ENCODE measurements around the gene SH2D4B. TPM values are rescaled to one million over a fixed set of nuclear protein-coding genes. Genes with fewer than 3 reads are reported as not detected.

SH2D4B gene
- polyA plus RNA-seq, 1 donor from 2014 or later: 1.4 TPM

- no peak overlapping the region for H3K4me2 ChIP-seq (ENCODE audit: low read length)
- no peak overlapping the region for H3K4me3 ChIP-seq (ENCODE audit: low read length)
- H3K79me2 ChIP-seq (replicated peaks; ENCODE audit: insufficient read depth, low read length): no peaks in the 10 kb centered on the region
- H3K9ac ChIP-seq (ENCODE audit: low read length): no peak overlapping the region
- no peaks in the 10 kb centered on the region for H3K36me3 ChIP-seq (ENCODE audit: insufficient read depth, low read length)
- H4K20me1 ChIP-seq (ENCODE audit: insufficient read depth): no peaks in the 10 kb centered on the region
- no peaks in the 10 kb centered on the region for H3K9me2 ChIP-seq (ENCODE audit: insufficient read depth, low read length)
- no peak overlapping the region for H2AFZ ChIP-seq (ENCODE audit: low read depth, low read length)
- no peaks in the 10 kb centered on the region for H3F3A ChIP-seq (ENCODE audit: insufficient read depth, low read length, poor library complexity, severe bottlenecking)
- H3K9me3 ChIP-seq (ENCODE audit: low read length): no peaks in the 10 kb centered on the region
- TF ChIP-seq REST (IDR thresholded peaks at IDR 0.05; ENCODE audit: borderline replicate concordance): no peak
- no peak for TF ChIP-seq POLR2AphosphoS5 (IDR thresholded peaks at IDR 0.05)
- no peak overlapping the region for H3K27ac ChIP-seq (ENCODE audit: low read length)
- no peaks in the 10 kb centered on the region for H3K27me3 ChIP-seq (ENCODE audit: insufficient read depth, low read depth, low read length)
These were observed 95.0 kb downstream of the SH2D4B start for GRCh38 chr10:80632742-80633141.

- TF ChIP-seq CTCF (IDR thresholded peaks at IDR 0.05; ENCODE audit: poor library complexity, severe bottlenecking) (no peak), REST (IDR thresholded peaks at IDR 0.05; ENCODE audit: borderline replicate concordance) (no peak), RAD21 (conservative IDR thresholded peaks at IDR 0.05) (no peak), MXI1 (conservative IDR thresholded peaks at IDR 0.05; ENCODE audit: poor library complexity, severe bottlenecking) (no peak), EZH2 (IDR thresholded peaks at IDR 0.05; ENCODE audit: borderline replicate concordance, insufficient read depth, low read length, poor library complexity, severe bottlenecking) (no peak), SMC3 (conservative IDR thresholded peaks at IDR 0.05; ENCODE audit: poor library complexity) (no peak), POLR2AphosphoS5 (IDR thresholded peaks at IDR 0.05) (no peak), TAF1 (IDR thresholded peaks at IDR 0.05; ENCODE audit: low read depth) (no peak), EP300 (conservative IDR thresholded peaks at IDR 0.05; ENCODE audit: poor library complexity, severe bottlenecking) (no peak)
- H4K20me1 ChIP-seq (ENCODE audit: insufficient read depth): no peaks in the 10 kb centered on the region
- no peak overlapping the region for H3K4me3 ChIP-seq (ENCODE audit: low read length)
- H3K27me3 ChIP-seq (ENCODE audit: insufficient read depth, low read depth, low read length): no peaks in the 10 kb centered on the region
- no peak overlapping the region for H2AFZ ChIP-seq (ENCODE audit: low read depth, low read length)
- no peak overlapping the region for H3K9ac ChIP-seq (ENCODE audit: low read length)
- H3K36me3 ChIP-seq (ENCODE audit: insufficient read depth, low read length): no peaks in the 10 kb centered on the region
- H3K9me3 ChIP-seq (ENCODE audit: low read length): no peaks in the 10 kb centered on the region
- H3K27ac ChIP-seq (ENCODE audit: low read length): no peak overlapping the region
- no peaks in the 10 kb centered on the region for H3K9me2 ChIP-seq (ENCODE audit: insufficient read depth, low read length)
- no peak overlapping the region for H3K4me2 ChIP-seq (ENCODE audit: low read length)
- no peaks in the 10 kb centered on the region for H3K79me2 ChIP-seq (replicated peaks; ENCODE audit: insufficient read depth, low read length)
- no peaks in the 10 kb centered on the region for H3F3A ChIP-seq (ENCODE audit: insufficient read depth, low read length, poor library complexity, severe bottlenecking)
These were observed 95.7 kb downstream of the SH2D4B start for GRCh38 chr10:80633383-80633860.
